HepG2 (cell line): Measurements from ENCODE around the gene MAPK8. TPM values are rescaled to one million over a fixed set of nuclear protein-coding genes. Genes with fewer than 3 reads are reported as not detected.

Source experiments
- ATAC-seq: fragments of 200-7000 bp; cut with Tn5 transposase; 3 replicates; pipeline ENCODE4 v1.9.1; 2020; ENCODE audit warnings: mild to moderate bottlenecking, moderate library complexity
- BruUV-seq: library from RNA; stranded (reverse); fragments of 400-500 nt; replicated peaks from 2 replicates; lab custom pipeline; 2021; lab: Mats Ljungman, UMichigan
- CTCF ChIA-PET: fragments of 300-600 bp; formaldehyde crosslinking; extraction: SDS; loops from one replicate; lab custom pipeline; 2021; ENCODE audit warnings: low total read pairs, inconsistent platforms, low intra/inter-chr PET ratio; lab: Yijun Ruan, JAX
- POLR2A ChIA-PET: fragments of 350-600 bp; sonication (Branson Sonifier 250); formaldehyde crosslinking; loops from one replicate; lab custom pipeline; 2020; ENCODE audit warnings: antibody characterized with exemption, inconsistent platforms; lab: Yijun Ruan, JAX
- DNase-seq: peaks from one replicate; pipeline ENCODE4 v3.0.0-alpha.2; 2015; ENCODE audit warnings: low spot score
- FAIRE-seq: peaks from 3 replicates; lab custom pipeline; 2011; peaks lifted over from hg19 to GRCh38; lab: Jason Lieb, UNC
- H2AFZ ChIP-seq: one replicate; pipeline ENCODE4 v1.6.1; 2011; ENCODE audit warnings: low read length, inconsistent platforms
- H3K27ac ChIP-seq: fragments of 300-600 bp; 3 replicates; pipeline ENCODE4 v1.8.0; 2011; ENCODE audit warnings: mixed run types, mild to moderate bottlenecking, mixed read lengths, low read length, inconsistent platforms; ENCODE audit not compliant: insufficient read depth; ENCODE audit errors: extremely low read length
- H3K27me3 ChIP-seq, 2 experiments: fragments of 200-600 bp in 1 of 2; 2 replicates in 1 of 2; 3 replicates in 1 of 2; pipeline versions ENCODE4 v1.6.0 to v1.8.0; 2011; ENCODE audit warnings: low read length in 2 of 2, mild to moderate bottlenecking in 2 of 2, moderate library complexity in 2 of 2, inconsistent platforms in 1 of 2; ENCODE audit not compliant: insufficient read depth in 2 of 2, control insufficient read depth in 1 of 2
- H3K36me3 ChIP-seq, 2 experiments: fragments of 200-600 bp in 1 of 2; replicated peaks in 1 of 2; 2 replicates in 1 of 2; 3 replicates in 1 of 2; pipeline versions ENCODE4 v1.5.1 to v1.8.0; 2011; ENCODE audit warnings: low read length in 2 of 2, inconsistent platforms in 1 of 2; ENCODE audit not compliant: insufficient read depth in 2 of 2, control insufficient read depth in 1 of 2
- H3K4me1 ChIP-seq: 2 replicates; pipeline ENCODE4 v1.5.1; 2012; ENCODE audit warnings: low read length, inconsistent platforms; ENCODE audit not compliant: insufficient read depth
- H3K4me2 ChIP-seq: 2 replicates; pipeline ENCODE4 v1.6.0; 2011; ENCODE audit warnings: low read depth, low read length, inconsistent platforms
- H3K4me3 ChIP-seq, 3 experiments: fragments of 200-600 bp in 1 of 3; sonication (generic), shearing (Covaris generic) in 1 of 3; replicated peaks in 1 of 3; 2 replicates each; pipeline ENCODE4 v1.5.1; 2011 to 2016; ENCODE audit warnings: low read length in 3 of 3, inconsistent platforms in 2 of 3, low read depth in 2 of 3, mild to moderate bottlenecking in 2 of 3, control low read depth in 1 of 3, mixed read lengths in 1 of 3; ENCODE audit not compliant: insufficient read depth in 1 of 3
- H3K79me2 ChIP-seq: one replicate; pipeline ENCODE4 v1.6.1; 2011; ENCODE audit warnings: low read length, inconsistent platforms; ENCODE audit not compliant: insufficient read depth
- H3K9ac ChIP-seq: 2 replicates; pipeline ENCODE4 v1.6.0; 2011; ENCODE audit warnings: mild to moderate bottlenecking, low read depth, low read length, inconsistent platforms; ENCODE audit not compliant: insufficient read depth
- H3K9me3 ChIP-seq: 2 replicates; pipeline ENCODE4 v1.5.1; 2012; ENCODE audit warnings: mild to moderate bottlenecking, low read length
- H4K20me1 ChIP-seq: 2 replicates; pipeline ENCODE4 v1.6.0; 2011; ENCODE audit warnings: inconsistent platforms, mild to moderate bottlenecking, low read length, moderate library complexity; ENCODE audit not compliant: insufficient read depth
- AGO1 ChIP-seq: fragments of 200-400 bp; formaldehyde crosslinking; IDR thresholded peaks from 2 replicates; pipeline ENCODE4 v1.6.1; 2017; ENCODE audit warnings: mild to moderate bottlenecking, low read depth, low read length, moderate library complexity; ENCODE audit not compliant: poor library complexity, severe bottlenecking
- AGO2 ChIP-seq: fragments of 200-400 bp; formaldehyde crosslinking; optimal IDR thresholded peaks from 2 replicates; pipeline ENCODE3; 2017; ENCODE audit warnings: mild to moderate bottlenecking, low read depth, low read length, moderate library complexity
- AKAP8 ChIP-seq: sonication (generic); formaldehyde crosslinking; IDR thresholded peaks from 2 replicates; pipeline ENCODE4 v1.5.1; 2020; ENCODE audit warnings: mild to moderate bottlenecking, missing genetic modification reagents
- BHLHE40 ChIP-seq: IDR thresholded peaks from 2 replicates; pipeline ENCODE4 v1.6.1; 2011; ENCODE audit warnings: low read length, improper control_type of control experiment
- HCFC1 ChIP-seq: fragments of 150-350 bp; IDR thresholded peaks from 2 replicates; pipeline ENCODE4 v1.6.1; 2014; ENCODE audit warnings: low read depth, low read length
- HNRNPL ChIP-seq: fragments of 200-400 bp; formaldehyde crosslinking; IDR thresholded peaks from 2 replicates; pipeline ENCODE4 v1.6.1; 2017; ENCODE audit warnings: mild to moderate bottlenecking, low read depth, low read length
- HNRNPLL ChIP-seq: fragments of 200-400 bp; formaldehyde crosslinking; IDR thresholded peaks from 2 replicates; pipeline ENCODE4 v1.6.1; 2017; ENCODE audit warnings: mild to moderate bottlenecking, low read depth, low read length; ENCODE audit not compliant: poor library complexity, severe bottlenecking
- MAZ ChIP-seq, 2 experiments: sonication (generic) in 1 of 2; formaldehyde crosslinking in 1 of 2; IDR thresholded peaks; 2 replicates each; pipeline versions ENCODE4 v1.5.0 to v1.6.1; 2012 to 2020; ENCODE audit warnings: low read depth in 2 of 2, mild to moderate bottlenecking in 2 of 2, borderline replicate concordance in 1 of 2, improper control_type of control experiment in 1 of 2, low read length in 1 of 2, missing genetic modification reagents in 1 of 2, moderate library complexity in 1 of 2
- MED1 ChIP-seq: sonication (generic); formaldehyde crosslinking; IDR thresholded peaks from 2 replicates; pipeline ENCODE4 v1.4.0; 2020; ENCODE audit warnings: missing genetic modification reagents
- MYPOP ChIP-seq: sonication (generic); formaldehyde crosslinking; IDR thresholded peaks from 2 replicates; pipeline ENCODE4 v1.8.1; 2023; ENCODE audit warnings: mild to moderate bottlenecking, moderate library complexity, missing genetic modification reagents
- REL ChIP-seq: sonication (generic); formaldehyde crosslinking; conservative IDR thresholded peaks from 2 replicates; pipeline ENCODE4 v1.8.0; 2022; ENCODE audit warnings: mild to moderate bottlenecking, missing genetic modification reagents, moderate library complexity
- SIX4 ChIP-seq: sonication (generic); formaldehyde crosslinking; IDR thresholded peaks from 2 replicates; pipeline ENCODE4 v1.4.0; 2020; ENCODE audit warnings: missing genetic modification reagents
- STAT5B ChIP-seq: sonication (generic); formaldehyde crosslinking; IDR thresholded peaks from 2 replicates; pipeline ENCODE4 v1.4.0; 2020; ENCODE audit warnings: missing genetic modification reagents
- TBP ChIP-seq: sonication (generic); formaldehyde crosslinking; IDR thresholded peaks from 2 replicates; pipeline ENCODE4 v1.5.0; 2020; ENCODE audit warnings: missing genetic modification reagents
- ZBTB33 ChIP-seq: sonication (generic); formaldehyde crosslinking; IDR thresholded peaks from 2 replicates; pipeline ENCODE4 v1.4.0; 2020; ENCODE audit warnings: missing genetic modification reagents
- ZNF343 ChIP-seq: sonication (generic); formaldehyde crosslinking; IDR thresholded peaks from 2 replicates; pipeline ENCODE4 v1.4.0; 2020; ENCODE audit warnings: mild to moderate bottlenecking, missing genetic modification reagents
- WGBS: methylation state at CpG from one replicate; pipeline ENCODE4 v1.1.6; 2017; ENCODE audit warnings: low lambda C conversion rate; 5-methylcytosine and 5-hydroxymethylcytosine counted together
- in situ Hi-C: cut with HindIII; loops from 2 replicates; pipeline ENCODE4 v1.10.0; 2017; ENCODE audit warnings: low pct_unique_long_range_greater_than_20kb; ENCODE audit not compliant: extremely low pct_ligation_motif_present
- intact Hi-C: fragments of 100-400 bp; cut with micrococcal nuclease; formaldehyde crosslinking; loops from one replicate; pipeline ENCODE4 v1.10.0; 2022; ENCODE audit not compliant: unreplicated experiment
- polyA plus RNA-seq, 8 experiments: library from polyadenylated mRNA; depleted of rRNA in 3 of 8; stranded (reverse) in 7 of 8; unstranded in 1 of 8; fragments of >200 nt; fragmentation: Illumina TruSeq in 4 of 8; extraction: Trizol in 4 of 8; gene quantifications; 2 replicates each; pipeline versions ENCODE4 v1.2.1 to v1.2.3, GENCODE V29; 2011 to 2016; ENCODE audit warnings: low read depth in 4 of 8, missing spikeins in 1 of 8, mixed read lengths in 1 of 8; ENCODE audit not compliant: insufficient read depth in 1 of 8
- total RNA-seq, 5 experiments: library from RNA; depleted of rRNA; stranded (reverse); fragments of >200 nt; fragmentation: Illumina TruSeq; extraction: Trizol; gene quantifications; 2 replicates each; pipeline ENCODE4 v1.2.3, GENCODE V29; 2016; ENCODE audit warnings: low read depth in 1 of 5
- TF ChIP-seq, protein P1 (sequence below): IDR thresholded peaks from 2 replicates; pipeline ENCODE4 v1.6.1; 2016; ENCODE audit warnings: control low read depth

Gene MAPK8
- total and polyA plus RNA-seq, 2 of the 13 experiments (the other 11 are each of a cell fraction or from before 2014, with no cell fraction given) = 41.6 to 47.3 TPM

DNA sequence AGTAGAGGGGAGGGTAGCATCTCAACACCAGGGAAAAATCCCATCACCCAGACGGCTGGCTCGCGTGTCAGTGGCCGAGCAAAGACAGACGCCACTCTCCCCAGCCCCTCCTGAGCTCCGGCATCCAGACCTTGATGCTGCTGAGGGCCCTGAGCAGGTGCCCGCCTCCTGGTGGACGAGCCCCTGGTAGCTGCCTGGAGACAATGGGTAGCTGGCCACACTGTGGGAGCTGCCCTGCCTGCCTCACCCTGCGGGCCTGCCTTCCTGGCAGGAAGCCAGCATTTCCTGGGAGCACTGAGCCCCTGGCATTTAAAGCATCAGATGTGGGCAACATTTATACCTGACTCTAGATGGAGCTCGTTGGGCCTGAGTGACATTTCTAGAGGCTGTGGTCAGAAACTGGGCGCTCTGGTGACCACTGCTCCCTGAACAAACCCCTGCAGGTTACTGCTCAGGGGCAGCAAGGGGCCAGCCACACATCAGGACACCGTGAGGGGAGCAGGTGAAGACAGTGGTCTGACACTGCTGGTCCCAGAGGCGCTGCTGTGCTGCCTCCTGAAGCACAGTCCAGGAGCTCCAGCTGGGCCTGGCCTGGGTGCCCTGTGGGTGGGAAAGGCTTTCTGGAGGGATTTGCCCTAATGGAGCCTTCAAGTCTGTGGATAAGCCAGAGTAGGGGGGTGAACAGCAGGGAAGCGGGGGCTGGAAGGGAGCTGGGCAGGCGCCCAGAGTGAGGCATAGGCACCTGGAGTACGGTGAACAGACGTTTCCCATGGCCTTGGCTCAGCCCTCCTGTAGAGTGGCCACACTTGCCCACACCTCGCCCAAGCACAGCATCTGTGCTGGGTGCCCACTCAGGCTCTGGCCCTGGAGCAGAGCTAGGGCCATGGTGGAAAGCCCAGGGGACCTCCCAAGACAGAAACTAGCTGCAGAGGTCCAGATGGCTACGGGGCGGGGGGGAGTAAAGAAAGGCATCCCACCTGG is 138.7 kb downstream of the MAPK8 start:
- H3K9ac ChIP-seq = no peak overlapping the region
- in situ Hi-C loops (loop anchor here (5.0 kb wide), 1 partner anchor 83 kb away; no protein-coding TSS in a partner anchor), intact Hi-C loops (loop anchor here (1.0 to 2.0 kb wide), 2 partner anchors 62 to 82 kb away; no protein-coding TSS in a partner anchor)
- DNase-seq (peak; percentile 27), FAIRE-seq (no peak), ATAC-seq (peak; percentile 63)
- no peaks in the 10 kb centered on the region for H3K36me3 ChIP-seq
- no TSS peak for BruUV-seq
- no peak overlapping the region for H3K27ac ChIP-seq
- no peaks in the 10 kb centered on the region for H4K20me1 ChIP-seq
- H2AFZ ChIP-seq = no peak overlapping the region
- H3K9me3 ChIP-seq = no peaks in the 10 kb centered on the region
- peaks cover 0 to 3% of the 10 kb centered on the region in 2 experiments; a peak in 2 of 5 replicates for H3K27me3 ChIP-seq
- H3K4me1 ChIP-seq = peaks cover 4% of the 10 kb centered on the region
- H3K4me2 ChIP-seq = no peak overlapping the region
- POLR2A ChIA-PET = no interaction called here
- no peak overlapping the region for H3K4me3 ChIP-seq
- H3K79me2 ChIP-seq = no peaks in the 10 kb centered on the region
- 58% methylated on average over 13 of the region's 20 CpGs for WGBS
- CTCF ChIA-PET = interaction anchor here (0.8 kb wide), 1 partner anchor 82 kb away, joined by 3 read pairs; no protein-coding TSS in a partner anchor
- TF ChIP-seq HNRNPL = 0 out of 2 replicates have a peak, but pooled peaks have one; percentile 25
- TF ChIP-seq MAZ (IDR thresholded peaks at IDR 0.05; ENCODE audit: borderline replicate concordance, low read depth, low read length) = no peak
- TF ChIP-seq MAZ (CRISPR knock-in tag; IDR thresholded peaks at IDR 0.05; ENCODE audit: low read depth) = no peak
- TF ChIP-seq SIX4 (CRISPR knock-in tag) = no peak
- TF ChIP-seq HNRNPLL = no peak
- TF ChIP-seq MED1 (CRISPR knock-in tag) = no peak
- no peak for TF ChIP-seq REL (CRISPR knock-in tag)
- TF ChIP-seq ZBTB33 (CRISPR knock-in tag) = no peak
- TF ChIP-seq AKAP8 (CRISPR knock-in tag) = no peak
- no peak for TF ChIP-seq AGO1
- no peak for TF ChIP-seq ZNF343 (CRISPR knock-in tag)
- TF ChIP-seq, protein P1, sequence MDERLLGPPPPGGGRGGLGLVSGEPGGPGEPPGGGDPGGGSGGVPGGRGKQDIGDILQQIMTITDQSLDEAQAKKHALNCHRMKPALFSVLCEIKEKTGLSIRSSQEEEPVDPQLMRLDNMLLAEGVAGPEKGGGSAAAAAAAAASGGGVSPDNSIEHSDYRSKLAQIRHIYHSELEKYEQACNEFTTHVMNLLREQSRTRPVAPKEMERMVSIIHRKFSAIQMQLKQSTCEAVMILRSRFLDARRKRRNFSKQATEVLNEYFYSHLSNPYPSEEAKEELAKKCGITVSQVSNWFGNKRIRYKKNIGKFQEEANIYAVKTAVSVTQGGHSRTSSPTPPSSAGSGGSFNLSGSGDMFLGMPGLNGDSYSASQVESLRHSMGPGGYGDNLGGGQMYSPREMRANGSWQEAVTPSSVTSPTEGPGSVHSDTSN = no peak
- TF ChIP-seq TBP (CRISPR knock-in tag) = no peak
- no peak for TF ChIP-seq BHLHE40
- TF ChIP-seq HCFC1 = no peak
- TF ChIP-seq MYPOP (CRISPR knock-in tag) = no peak
- peak; percentile 40 for TF ChIP-seq AGO2
- TF ChIP-seq STAT5B (CRISPR knock-in tag) = no peak
